GM18499 (cell line): ENCODE data around the gene SEMA5B.

Source experiments
- ATAC-seq: cut with Tn5 transposase; IDR thresholded peaks from one replicate; pipeline ENCODE4 v1.9.1; 2021; ENCODE audit warnings: moderate number of reproducible peaks; ENCODE audit not compliant: insufficient read depth, unreplicated experiment

The SEMA5B gene, protein sequence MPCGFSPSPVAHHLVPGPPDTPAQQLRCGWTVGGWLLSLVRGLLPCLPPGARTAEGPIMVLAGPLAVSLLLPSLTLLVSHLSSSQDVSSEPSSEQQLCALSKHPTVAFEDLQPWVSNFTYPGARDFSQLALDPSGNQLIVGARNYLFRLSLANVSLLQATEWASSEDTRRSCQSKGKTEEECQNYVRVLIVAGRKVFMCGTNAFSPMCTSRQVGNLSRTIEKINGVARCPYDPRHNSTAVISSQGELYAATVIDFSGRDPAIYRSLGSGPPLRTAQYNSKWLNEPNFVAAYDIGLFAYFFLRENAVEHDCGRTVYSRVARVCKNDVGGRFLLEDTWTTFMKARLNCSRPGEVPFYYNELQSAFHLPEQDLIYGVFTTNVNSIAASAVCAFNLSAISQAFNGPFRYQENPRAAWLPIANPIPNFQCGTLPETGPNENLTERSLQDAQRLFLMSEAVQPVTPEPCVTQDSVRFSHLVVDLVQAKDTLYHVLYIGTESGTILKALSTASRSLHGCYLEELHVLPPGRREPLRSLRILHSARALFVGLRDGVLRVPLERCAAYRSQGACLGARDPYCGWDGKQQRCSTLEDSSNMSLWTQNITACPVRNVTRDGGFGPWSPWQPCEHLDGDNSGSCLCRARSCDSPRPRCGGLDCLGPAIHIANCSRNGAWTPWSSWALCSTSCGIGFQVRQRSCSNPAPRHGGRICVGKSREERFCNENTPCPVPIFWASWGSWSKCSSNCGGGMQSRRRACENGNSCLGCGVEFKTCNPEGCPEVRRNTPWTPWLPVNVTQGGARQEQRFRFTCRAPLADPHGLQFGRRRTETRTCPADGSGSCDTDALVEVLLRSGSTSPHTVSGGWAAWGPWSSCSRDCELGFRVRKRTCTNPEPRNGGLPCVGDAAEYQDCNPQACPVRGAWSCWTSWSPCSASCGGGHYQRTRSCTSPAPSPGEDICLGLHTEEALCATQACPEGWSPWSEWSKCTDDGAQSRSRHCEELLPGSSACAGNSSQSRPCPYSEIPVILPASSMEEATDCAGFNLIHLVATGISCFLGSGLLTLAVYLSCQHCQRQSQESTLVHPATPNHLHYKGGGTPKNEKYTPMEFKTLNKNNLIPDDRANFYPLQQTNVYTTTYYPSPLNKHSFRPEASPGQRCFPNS

DNA sequence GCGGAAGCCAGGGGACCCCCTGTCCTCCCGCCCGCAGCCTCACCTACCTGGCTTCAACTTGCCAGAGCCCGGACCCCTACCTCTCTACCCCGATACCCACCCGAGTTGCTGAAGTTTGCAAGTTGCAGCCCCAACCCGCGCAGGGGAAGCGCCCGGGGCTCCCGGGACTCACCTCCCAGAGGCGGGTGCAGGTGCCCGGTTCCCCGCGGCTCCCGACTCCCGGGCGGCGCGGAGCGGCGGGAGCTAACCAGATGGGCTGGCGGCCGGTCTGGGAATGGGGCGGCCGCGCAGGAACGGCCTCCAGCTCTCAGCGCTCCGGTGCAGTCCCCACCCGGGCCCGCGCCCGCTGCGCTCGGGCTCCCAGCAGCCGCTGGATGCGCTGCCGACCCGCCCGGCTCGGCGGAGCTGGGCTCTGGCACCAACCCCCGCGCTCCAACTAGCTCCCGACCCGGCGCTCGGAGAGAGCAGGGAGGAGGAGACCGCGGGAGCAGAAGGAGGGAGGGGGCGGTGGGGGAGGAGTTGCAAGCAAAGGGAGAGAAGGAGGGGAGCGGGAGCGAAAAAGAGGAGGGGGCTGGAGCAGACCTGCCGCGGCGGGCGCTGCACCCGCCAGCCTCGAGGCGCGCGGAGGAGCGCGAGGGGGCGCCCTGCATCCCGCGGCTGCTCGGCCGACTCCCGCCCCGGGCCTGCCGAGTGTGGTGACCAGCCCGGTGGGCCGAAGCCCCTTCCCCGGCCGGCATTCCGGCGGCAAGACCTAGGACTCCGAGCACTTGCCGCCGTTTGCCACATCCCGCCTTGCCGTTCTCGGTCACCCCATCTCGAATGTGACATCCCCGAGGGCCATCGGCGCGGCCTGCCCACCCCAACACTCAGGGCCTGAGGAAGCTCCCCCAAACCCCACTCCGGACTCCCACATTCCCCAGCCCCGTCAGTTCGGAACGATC, at the start of gene SEMA5B:
Gene SEMA5B, minus strand, starts transcription at position 472 of the 941 bp plus-strand sequence. CDS start 66,500 bp downstream, outside the sequence.
- no peak for ATAC-seq

DNA sequence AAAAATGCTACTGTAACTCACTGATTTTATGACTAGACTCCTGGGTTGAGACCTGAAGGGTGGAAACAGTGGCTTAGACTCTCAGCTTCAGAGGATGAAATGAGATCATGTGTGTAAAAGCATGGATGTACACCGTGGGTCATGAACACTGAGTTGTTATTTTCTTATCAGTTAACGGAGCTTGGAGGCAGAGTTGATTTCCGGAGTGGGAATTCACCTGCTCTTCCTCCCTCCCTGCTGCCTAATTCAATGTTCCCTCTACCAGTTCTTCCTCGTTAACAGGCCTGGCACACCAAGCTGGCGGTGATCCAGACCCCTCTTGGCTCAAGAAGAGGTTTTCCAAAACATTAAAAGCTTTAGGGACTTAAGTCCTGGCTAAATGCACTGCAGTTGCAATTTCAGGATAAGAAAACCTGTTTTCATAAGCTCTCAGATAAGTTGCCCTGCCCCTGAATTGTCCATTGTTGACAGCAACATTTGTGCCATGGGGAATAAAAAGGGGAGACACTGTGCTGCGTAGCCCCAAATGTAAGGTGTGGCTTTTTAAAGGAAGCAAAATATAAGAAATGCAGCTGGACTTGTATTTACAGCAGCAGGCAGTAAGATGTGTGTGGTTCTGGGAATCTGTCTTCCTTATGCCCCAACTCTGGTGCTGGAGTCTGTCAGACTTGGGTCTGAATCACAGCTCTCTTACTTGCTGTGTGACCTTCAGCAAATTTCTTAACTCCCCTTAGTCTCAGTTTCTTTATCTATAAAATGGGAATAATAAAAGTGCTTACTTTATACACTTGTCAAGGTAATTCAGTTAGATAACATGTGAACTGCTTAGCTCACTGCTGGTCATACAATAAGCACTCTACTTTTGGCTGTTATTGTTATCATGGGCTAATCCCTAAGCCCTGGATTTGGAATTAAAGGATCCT, 49.2 kb upstream of the SEMA5B start:
- ATAC-seq, result no peak

DNA sequence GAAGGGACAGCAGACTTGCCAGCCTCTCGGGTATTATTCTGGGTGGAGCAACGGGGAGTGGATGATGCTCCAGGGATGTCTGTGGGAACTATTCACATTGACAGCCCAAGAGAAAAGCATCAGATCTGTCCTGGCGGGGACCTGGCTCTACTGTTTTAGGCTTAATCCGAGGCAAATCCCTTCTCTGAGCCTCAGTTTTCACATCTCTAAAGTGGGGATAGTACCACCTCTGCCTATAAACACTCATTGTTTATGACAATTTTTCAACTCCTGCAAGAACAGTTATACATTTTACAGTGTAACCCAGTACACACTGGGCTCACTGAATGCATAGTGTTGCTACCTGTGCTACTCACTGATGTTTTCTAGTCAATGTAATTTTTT, 48.5 kb upstream of the SEMA5B start:
- ATAC-seq, result no peak

DNA sequence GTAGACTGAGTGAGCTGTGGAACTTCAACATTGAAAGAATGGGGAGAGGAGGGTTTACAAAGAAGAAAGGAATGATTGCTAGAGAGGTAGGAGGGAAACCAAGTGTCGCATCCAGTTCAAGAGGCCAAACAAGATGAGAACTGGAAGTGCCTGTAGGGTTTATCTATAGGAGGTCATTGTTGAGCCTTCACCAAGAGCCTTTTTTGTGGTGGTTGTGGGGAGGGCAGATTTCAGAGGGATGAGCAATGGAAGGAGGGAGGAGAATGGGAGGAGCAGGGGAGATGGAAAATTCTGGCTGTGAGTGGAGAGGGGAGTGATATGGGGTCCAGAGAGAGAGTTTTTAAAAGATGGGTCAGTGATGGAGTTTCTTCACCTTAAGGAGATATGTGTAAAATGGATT, 47.8 kb upstream of the SEMA5B start:
- ATAC-seq, result no peak

DNA sequence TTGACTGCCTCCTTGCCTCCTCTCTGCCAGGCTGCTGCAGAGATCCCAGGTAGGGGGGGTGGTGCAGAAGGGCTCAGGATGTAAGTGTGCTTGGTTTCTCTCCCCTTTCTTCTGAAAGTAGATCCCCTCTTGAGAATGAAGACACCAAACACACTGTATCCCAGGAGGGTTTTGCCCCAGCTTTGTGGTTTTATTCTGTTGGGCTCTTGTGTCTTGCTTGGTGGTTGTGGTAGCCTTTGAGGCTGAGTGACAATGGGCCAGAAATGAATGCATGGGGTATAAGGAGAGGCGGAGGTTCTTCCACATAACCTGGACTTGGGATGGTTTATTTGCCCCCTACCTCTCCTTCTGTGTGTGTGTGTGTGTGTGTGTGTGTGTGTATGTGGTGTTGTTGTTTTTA, 45.0 kb upstream of the SEMA5B start:
- no peak for ATAC-seq

DNA sequence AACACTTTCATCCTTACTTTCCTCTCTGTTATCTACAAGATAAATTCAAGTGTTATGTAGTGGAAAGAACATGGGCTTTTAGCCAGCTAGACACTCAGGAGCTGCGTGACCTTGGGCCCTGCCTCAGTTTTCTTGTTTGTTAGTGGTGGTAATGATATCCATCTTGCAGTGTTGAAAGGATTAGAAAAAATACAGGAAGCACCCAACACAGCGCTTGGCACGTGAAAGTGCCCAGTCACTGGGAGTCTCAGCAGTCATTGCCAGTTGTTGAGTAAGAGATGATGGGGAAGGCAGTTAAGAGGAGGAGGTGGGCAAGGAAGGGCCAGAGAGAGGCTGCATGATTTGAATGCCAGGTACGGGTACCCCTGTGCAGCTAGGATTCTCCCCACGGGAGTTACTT, 44.6 kb upstream of the SEMA5B start:
- ATAC-seq, result no peak

DNA sequence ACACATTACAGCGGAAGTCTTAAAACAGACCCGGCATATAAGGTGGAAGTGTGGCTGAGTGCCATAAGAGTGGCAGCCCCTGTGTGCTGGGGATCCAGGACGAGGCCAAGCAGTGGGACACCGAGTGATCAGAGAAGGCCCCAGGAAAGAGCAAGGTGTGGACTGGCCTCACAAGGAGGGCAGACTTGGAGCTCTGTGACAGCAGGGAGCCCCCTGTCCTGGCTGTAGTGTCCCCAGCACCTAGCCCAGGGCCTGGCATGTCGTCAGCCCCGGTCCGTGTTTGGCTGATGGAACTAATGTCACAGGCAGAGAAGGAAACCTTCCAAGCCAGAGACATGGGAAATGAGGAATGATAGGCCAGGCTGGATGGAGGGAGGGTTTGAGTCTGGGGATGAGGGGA, 44.0 kb upstream of the SEMA5B start:
- ATAC-seq, result no peak

DNA sequence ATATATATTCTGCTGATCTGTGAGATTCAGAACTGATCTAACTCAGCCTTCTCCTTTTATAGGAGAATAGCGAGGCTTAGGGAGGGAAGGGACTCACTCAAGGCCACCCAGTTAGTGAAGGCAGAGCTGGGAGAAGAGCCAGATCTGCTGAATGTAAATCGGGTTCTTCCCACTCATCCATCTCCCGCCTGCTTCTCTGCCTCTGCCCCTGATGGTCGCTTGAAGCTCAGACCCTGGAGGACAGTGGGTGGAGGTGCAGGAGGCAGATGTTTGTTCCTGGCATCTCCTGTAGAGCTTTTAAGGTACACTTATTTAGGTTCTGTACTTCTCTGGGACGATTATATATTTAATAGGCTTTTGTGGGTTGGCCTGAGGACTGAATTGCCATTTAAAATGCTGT, 43.6 kb upstream of the SEMA5B start:
- no peak for ATAC-seq

DNA sequence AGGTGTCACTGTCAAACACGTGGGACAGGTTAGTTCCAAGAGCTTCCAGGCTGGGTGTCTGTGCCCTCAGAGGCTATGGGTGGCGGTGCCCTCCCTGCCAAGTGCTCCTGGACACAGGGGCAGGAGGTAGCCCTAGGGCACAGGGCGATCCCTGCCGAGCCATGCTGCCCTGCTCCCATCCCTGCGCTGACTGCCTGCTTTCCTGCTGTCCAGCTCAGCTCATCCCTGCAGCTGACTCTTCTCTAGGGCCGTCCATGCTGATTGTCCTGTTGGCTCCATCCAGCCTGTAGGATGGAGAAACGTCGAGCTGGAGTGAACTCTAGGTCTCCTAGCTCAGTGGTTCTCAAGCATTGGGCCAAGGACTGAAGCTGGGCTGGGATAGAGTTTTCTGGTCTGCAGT, 42.9 kb upstream of the SEMA5B start:
- ATAC-seq, result no peak

DNA sequence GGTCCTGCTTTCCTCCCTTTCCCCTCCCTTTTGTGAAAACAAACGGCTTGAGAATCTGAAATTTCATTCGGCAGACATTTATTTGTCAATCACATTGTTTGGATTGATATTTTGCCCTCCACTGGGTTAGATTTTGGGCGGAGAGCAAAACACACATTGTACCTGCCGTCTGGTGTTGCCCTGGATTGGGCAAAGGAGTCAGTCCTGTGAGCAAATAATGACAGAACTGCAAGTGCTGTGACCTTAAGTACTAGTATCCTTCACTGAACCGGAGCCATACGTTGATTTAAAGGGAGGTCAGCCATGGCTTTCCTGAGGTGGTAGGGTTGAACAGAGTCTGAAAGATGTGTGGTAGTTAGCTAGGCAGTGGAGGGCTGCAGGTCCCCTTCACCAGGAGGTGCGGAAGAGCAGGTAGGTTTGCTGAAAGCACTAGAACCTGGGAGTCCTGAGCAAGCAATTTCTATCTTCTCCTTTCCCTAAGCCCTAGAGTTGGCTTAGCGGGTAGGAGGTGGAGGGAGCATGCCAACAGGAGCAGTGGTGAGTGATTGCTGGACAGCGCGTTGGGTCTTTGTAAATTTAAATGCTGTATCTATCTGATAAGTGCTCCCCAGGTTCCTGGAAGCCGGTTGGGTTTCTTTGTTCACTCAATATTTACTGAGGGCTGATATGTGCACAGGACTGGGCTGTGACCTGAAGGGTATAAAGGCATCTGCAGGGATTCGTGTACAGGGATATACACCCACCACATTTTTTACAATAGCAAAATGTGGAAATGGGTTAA, 41.2 kb upstream of the SEMA5B start:
- ATAC-seq, result no peak

DNA sequence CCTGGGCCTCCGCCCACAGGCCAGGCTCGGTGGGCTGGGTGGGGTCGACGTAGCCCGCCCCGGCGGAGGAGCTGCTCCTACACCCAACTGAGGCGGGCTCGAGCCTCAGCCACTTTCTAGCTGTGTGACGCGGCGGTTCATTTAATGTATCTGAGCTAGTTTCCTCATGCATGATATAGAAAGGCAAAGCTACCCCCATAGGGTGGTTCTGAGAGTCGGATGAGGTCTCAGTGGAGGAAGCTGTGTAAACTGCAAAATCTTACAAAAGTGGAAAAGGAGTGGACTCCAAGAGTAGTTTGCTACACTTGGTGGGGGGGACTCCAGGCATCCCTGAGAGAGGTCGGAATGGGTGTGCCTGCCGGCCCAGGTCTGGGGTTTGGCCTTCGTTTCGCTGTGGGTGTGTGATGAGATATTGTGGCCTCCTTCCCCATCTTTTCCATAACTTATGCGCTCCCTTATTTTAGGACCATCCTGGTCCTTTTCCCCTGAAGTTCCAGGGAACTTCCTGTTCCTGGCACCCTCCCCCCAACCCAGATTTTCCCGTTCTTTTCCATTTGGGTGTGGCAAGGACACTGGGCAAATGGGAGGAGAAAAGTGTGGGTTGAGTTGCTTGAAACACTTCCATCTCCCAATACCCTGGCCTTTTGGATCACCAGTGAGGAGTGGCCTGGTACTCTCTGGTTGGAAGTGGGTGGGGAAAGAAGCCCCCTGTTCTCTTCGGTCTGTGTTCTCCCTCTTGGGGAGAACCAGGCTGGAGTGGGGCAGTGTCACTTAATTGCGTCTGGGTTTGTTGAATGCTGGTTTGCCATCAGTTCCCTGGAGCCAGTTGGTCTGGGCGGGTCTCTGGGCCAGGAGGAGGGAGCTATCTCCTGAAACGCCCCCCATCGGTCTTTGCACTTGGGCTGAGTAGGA, 40.4 kb upstream of the SEMA5B start:
- peak; percentile 33 for ATAC-seq

DNA sequence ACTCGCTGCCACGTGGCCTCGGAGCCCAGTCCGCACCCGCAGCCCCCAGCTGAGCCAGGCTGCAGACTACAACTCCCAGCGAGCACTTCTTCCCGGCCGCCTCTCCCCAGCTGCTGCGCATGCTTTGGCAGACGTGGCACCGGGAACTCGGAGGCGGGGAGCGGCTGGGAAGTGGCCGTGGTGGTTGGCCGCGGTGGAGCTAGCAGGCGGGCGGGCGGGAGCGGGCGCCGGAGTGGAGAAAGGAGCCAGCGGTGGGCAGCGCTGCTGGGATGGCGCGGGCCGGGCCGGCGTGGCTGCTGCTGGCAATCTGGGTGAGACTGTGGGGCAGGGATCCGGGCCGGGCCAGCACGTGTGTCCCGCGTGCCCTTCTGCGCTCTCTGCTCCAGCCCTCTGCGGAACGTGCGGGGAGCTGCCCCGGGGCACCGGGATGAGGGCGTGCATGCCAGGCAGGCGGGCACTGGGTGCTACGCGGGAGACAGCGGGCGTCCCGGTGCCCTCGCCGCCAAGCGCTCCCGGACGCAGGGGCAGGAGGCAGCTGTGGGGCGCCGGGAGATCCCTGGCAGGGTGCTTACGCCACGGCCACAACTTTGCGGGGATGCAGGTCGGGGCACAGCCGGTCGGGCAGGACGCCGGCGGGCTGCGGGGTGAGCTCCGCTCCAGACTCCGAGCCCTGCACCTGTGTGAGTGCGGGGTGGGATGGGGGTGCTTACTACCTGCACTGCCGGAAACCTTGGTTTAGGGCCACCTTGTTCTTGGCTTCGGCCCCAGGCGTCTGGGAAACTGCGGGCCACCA, 39.5 kb upstream of the SEMA5B start, which contains the start of gene PDIA5:
Gene PDIA5, plus strand, starts transcription at position 130 of the 793 bp plus-strand sequence. Its CDS starts 140 bp downstream, at position 270.
- ATAC-seq, result peak; percentile 49

DNA sequence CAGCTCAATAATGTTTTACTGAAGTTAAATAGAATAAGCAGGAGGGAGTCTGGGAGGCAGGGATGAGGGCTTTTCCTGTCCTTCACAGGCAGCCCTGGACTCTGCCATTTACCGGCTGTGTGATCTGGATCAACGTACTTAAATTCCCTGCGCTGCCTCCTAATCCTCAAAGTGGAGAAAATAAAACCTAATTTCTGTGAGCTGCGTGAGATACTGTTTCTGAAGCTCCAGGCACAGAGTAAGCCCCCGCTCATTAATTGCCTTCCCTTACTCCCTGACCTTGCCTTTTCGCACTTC, 39.0 kb upstream of the SEMA5B start:
- no peak for ATAC-seq

DNA sequence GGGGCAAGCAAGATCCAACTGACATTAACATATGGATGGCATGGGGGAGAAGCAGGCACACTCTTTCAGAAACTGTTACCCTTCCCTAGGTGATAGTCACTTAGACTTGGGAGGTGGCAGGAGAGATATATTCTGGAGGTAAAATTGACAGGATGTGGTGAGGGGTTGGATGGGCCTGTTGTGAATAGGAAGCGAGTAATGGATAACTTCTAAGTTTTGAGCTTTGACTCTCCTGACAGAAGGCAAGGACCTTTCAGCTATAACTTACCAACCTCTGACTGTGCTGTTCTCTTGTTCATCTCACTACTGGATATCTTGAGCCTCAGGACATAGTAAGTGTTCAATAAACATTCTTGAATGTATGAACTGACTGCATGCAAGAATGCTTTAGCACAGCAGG, 37.4 kb upstream of the SEMA5B start:
- no peak for ATAC-seq

DNA sequence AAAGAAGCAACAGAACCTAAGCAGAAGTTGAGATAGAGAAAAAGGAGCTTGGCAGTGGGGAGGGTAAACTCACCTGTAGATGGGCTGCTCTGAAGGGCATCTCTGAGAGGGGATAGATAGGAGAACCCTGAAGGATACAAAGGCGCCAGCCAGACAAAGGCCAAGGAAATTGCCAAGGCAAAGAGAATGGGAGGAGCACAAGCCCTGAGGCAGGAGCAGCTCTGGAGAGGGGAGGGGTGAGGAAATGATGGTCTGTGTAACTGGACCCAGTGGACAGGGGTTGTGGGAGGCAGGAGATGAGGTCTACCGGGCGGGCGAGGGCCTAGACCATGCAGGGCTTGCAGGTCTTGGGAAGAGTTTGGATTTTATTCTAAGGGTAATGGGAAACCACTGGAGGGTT, 36.9 kb upstream of the SEMA5B start:
- no peak for ATAC-seq

DNA sequence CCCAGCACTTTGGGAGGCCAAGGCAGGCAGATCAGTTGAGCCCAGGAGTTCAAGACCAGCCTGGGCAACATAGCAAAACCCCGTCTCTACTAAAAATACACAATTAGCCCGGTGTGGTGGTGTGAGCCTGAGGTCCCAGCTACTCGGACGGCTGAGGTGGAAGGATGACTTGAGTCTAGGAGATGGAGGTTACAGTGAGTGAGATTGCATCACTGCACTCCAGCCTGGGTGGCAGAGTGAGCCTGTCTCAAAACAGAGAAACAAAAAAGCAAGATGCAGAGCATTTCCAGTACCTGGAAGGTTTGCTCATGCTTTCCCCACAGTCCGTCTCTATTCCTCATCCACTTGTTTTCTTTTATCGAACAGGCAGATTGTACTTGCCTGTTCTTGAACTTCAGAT, 35.5 kb upstream of the SEMA5B start:
- no peak for ATAC-seq
